HG02840 (cell line): ENCODE results near the gene CTNND1.

Experiments
- ATAC-seq: cut with Tn5 transposase; IDR thresholded peaks from one replicate; pipeline ENCODE4 v1.9.1; 2021; ENCODE audit warnings: mild to moderate bottlenecking, moderate library complexity, moderate number of reproducible peaks; ENCODE audit not compliant: unreplicated experiment, low FRiP score

CTNND1 gene

GRCh38 chr11:57787920-57788702 lies 26.5 kb downstream of the CTNND1 start:
- no peak for ATAC-seq

GRCh38 chr11:57788703-57789088 lies 27.1 kb downstream of the CTNND1 start:
- ATAC-seq, result no peak

GRCh38 chr11:57791321-57792059 lies 29.9 kb downstream of the CTNND1 start:
- no peak for ATAC-seq

- ATAC-seq, result peak; percentile 65
These were observed 30.5 kb downstream of the CTNND1 start for GRCh38 chr11:57792060-57792541.

- no peak for ATAC-seq
These were observed 31.3 kb downstream of the CTNND1 start for GRCh38 chr11:57792870-57793269.

- ATAC-seq, result no peak
These were observed 31.9 kb downstream of the CTNND1 start for GRCh38 chr11:57793351-57794115.

- ATAC-seq, result no peak
These were observed 37.4 kb downstream of the CTNND1 start for GRCh38 chr11:57798905-57799559.

GRCh38 chr11:57800444-57801182 lies 39.0 kb downstream of the CTNND1 start:
- peak; percentile 71 for ATAC-seq

- ATAC-seq, result no peak
These were observed 39.5 kb downstream of the CTNND1 start for GRCh38 chr11:57801183-57801485.

- ATAC-seq, result no peak
These were observed 40.8 kb downstream of the CTNND1 start for GRCh38 chr11:57802411-57802810.

- no peak for ATAC-seq
These were observed 42.9 kb downstream of the CTNND1 start for GRCh38 chr11:57804466-57804865.

GRCh38 chr11:57805780-57806179 lies 44.2 kb downstream of the CTNND1 start:
- ATAC-seq, result no peak

GRCh38 chr11:57812634-57813033 lies 51.0 kb downstream of the CTNND1 start:
- ATAC-seq, result no peak

- peak; percentile 84 for ATAC-seq
These were observed 53.9 kb downstream of the CTNND1 start for GRCh38 chr11:57815476-57815875.

- no peak for ATAC-seq
These were observed 54.3 kb downstream of the CTNND1 start for GRCh38 chr11:57815877-57816276.

- no peak for ATAC-seq
These were observed 57.2 kb downstream of the CTNND1 start for GRCh38 chr11:57818812-57819211.

GRCh38 chr11:57819252-57819979 lies 57.8 kb downstream of the CTNND1 start:
- ATAC-seq, result no peak

- ATAC-seq, result no peak
These were observed 62.3 kb downstream of the CTNND1 start for GRCh38 chr11:57823859-57824258.

GRCh38 chr11:57834852-57835251 lies 73.2 kb downstream of the CTNND1 start:
- no peak for ATAC-seq
